ENCODE data around the gene VARS1.
A peak's percentile ranks its signal among the peaks of the same experiment; 100 is the strongest.

The VARS1 gene

GRCh38 chr6:31792761-31793171 lies 2.8 kb downstream of the VARS1 start:
- DNase-seq (ENCODE audit: low read depth) = no peak

GRCh38 chr6:31792090-31792374 lies 3.5 kb downstream of the VARS1 start:
- DNase-seq (ENCODE audit: low read depth) = no peak

GRCh38 chr6:31791324-31792089 lies 4.0 kb downstream of the VARS1 start:
- DNase-seq (ENCODE audit: low read depth) = no peak

- no peak for DNase-seq (ENCODE audit: low read depth)
These were observed 10.1 kb downstream of the VARS1 start for GRCh38 chr6:31785475-31785874.

- DNase-seq (ENCODE audit: low read depth) = no peak
These were observed 11.2 kb downstream of the VARS1 start for GRCh38 chr6:31784098-31784925.

GRCh38 chr6:31782126-31782855 lies 13.3 kb downstream of the VARS1 start:
- DNase-seq (ENCODE audit: low read depth) = no peak

GRCh38 chr6:31781244-31782125 lies 14.1 kb downstream of the VARS1 start:
- no peak for DNase-seq (ENCODE audit: low read depth)

GRCh38 chr6:31780507-31781243 lies 14.9 kb downstream of the VARS1 start:
- no peak for DNase-seq (ENCODE audit: low read depth)

GRCh38 chr6:31779908-31780307 lies 15.6 kb downstream of the VARS1 start:
- DNase-seq (ENCODE audit: low read depth) = no peak

GRCh38 chr6:31778999-31779885 lies 16.3 kb downstream of the VARS1 start:
- no peak for DNase-seq (ENCODE audit: low read depth)

GRCh38 chr6:31778193-31778592 lies 17.4 kb downstream of the VARS1 start:
- no peak for DNase-seq (ENCODE audit: low read depth)

- no peak for DNase-seq (ENCODE audit: low read depth)
These were observed 17.9 kb downstream of the VARS1 start for GRCh38 chr6:31777667-31778050.

GRCh38 chr6:31776989-31777666 lies 18.4 kb downstream of the VARS1 start, which contains the start of gene VWA7:
Gene VWA7, minus strand, starts transcription at chr6:31777328. Its CDS starts 549 bp downstream, at chr6:31776779.
- DNase-seq (ENCODE audit: low read depth) = peak; percentile 67

- DNase-seq (ENCODE audit: low read depth) = no peak
These were observed 19.0 kb downstream of the VARS1 start for GRCh38 chr6:31776485-31776988.

GRCh38 chr6:31775633-31776484 lies 19.7 kb downstream of the VARS1 start:
- no peak for DNase-seq (ENCODE audit: low read depth)

- no peak for DNase-seq (ENCODE audit: low read depth)
These were observed 20.4 kb downstream of the VARS1 start for GRCh38 chr6:31775184-31775583.

- DNase-seq (ENCODE audit: low read depth) = no peak
These were observed 23.6 kb downstream of the VARS1 start for GRCh38 chr6:31771992-31772358.

GRCh38 chr6:31770860-31771259 lies 24.7 kb downstream of the VARS1 start:
- no peak for DNase-seq (ENCODE audit: low read depth)
